ENCODE data around the gene OR52K1.
"Not testable (repeated sequence)": the region's sequence is repeated elsewhere in the genome, so short reads cannot be mapped to it uniquely, and the experiment has no call there.

OR52K1 gene

GRCh38 chr11:4482445-4482844 lies at the start of gene OR52K1:
Gene OR52K1, plus strand, starts transcription at chr11:4482646. Its CDS starts 6,255 bp downstream, at chr11:4488901.
- no peak for DNase-seq (ENCODE audit: low read depth in 2 of 2)

GRCh38 chr11:4433856-4434255 lies 48.6 kb upstream of the OR52K1 start:
- DNase-seq (ENCODE audit: low read depth in 2 of 2): no peak

- no peak for DNase-seq (ENCODE audit: low read depth in 2 of 2)
These were observed 46.0 kb upstream of the OR52K1 start for GRCh38 chr11:4436411-4436810.

GRCh38 chr11:4441515-4441914 lies 40.9 kb upstream of the OR52K1 start:
- DNase-seq (ENCODE audit: low read depth in 2 of 2): no peak

- no peak for DNase-seq (ENCODE audit: low read depth in 2 of 2)
These were observed 39.1 kb upstream of the OR52K1 start for GRCh38 chr11:4443232-4443891.

- no peak for DNase-seq (ENCODE audit: low read depth in 2 of 2)
These were observed 33.5 kb upstream of the OR52K1 start, which contains the start of gene OR52K2 for GRCh38 chr11:4448995-4449394. Gene OR52K2, plus strand, starts transcription at chr11:4449295. Its CDS starts 45 bp downstream, at chr11:4449340.

- DNase-seq (ENCODE audit: low read depth in 2 of 2): no peak
These were observed 29.3 kb upstream of the OR52K1 start for GRCh38 chr11:4453118-4453517.

- no peak for DNase-seq (ENCODE audit: low read depth in 2 of 2)
These were observed 28.4 kb upstream of the OR52K1 start for GRCh38 chr11:4454021-4454420.

GRCh38 chr11:4455419-4455818 lies 27.0 kb upstream of the OR52K1 start:
- DNase-seq (ENCODE audit: low read depth in 2 of 2): no peak

- no peak for DNase-seq (ENCODE audit: low read depth in 2 of 2)
These were observed 22.9 kb upstream of the OR52K1 start for GRCh38 chr11:4459500-4459899.

GRCh38 chr11:4460151-4460550 lies 22.3 kb upstream of the OR52K1 start:
- no peak for DNase-seq (ENCODE audit: low read depth in 2 of 2)

GRCh38 chr11:4464216-4465159 lies 18.0 kb upstream of the OR52K1 start:
- DNase-seq (ENCODE audit: low read depth in 2 of 2): no peak

- no peak for DNase-seq (ENCODE audit: low read depth in 2 of 2)
These were observed 17.0 kb upstream of the OR52K1 start for GRCh38 chr11:4465407-4465806.

GRCh38 chr11:4466131-4466870 lies 16.1 kb upstream of the OR52K1 start:
- DNase-seq (ENCODE audit: low read depth in 2 of 2): no peak

GRCh38 chr11:4466871-4467442 lies 15.5 kb upstream of the OR52K1 start:
- no peak for DNase-seq (ENCODE audit: low read depth in 2 of 2)

- no peak for DNase-seq (ENCODE audit: low read depth in 2 of 2)
These were observed 14.4 kb upstream of the OR52K1 start for GRCh38 chr11:4467811-4468606.

- no peak for DNase-seq (ENCODE audit: low read depth in 2 of 2)
These were observed 2.8 kb upstream of the OR52K1 start for GRCh38 chr11:4479644-4480043.

- no peak for DNase-seq (ENCODE audit: low read depth in 2 of 2)
These were observed 1.7 kb upstream of the OR52K1 start for GRCh38 chr11:4480577-4481239.

GRCh38 chr11:4481240-4481582 lies 1.2 kb upstream of the OR52K1 start:
- no peak for DNase-seq (ENCODE audit: low read depth in 2 of 2)

- no peak for DNase-seq (ENCODE audit: low read depth in 2 of 2)
These were observed 1.9 kb downstream of the OR52K1 start for GRCh38 chr11:4484310-4484709.

GRCh38 chr11:4491405-4491804 lies 9.0 kb downstream of the OR52K1 start:
- DNase-seq (ENCODE audit: low read depth in 2 of 2): not testable (repeated sequence)
